Stimulated activated naive B cell treated with anti-CD40 and anti-IgM and Interleukin-4, amounts not matched to agents 10 μg/mL and 1 μg/mL and 100 μg/mL, for 72 hours (primary cell): Measurements from ENCODE around the gene KRT7.

Experiments used
- ATAC-seq, 2 donors: fragments of 150-1000 bp; cut with Tn5 transposase; replicated peaks; 2 replicates each; pipeline ENCODE4 v1.10.0; 2021; ENCODE audit warnings: moderate library complexity in 1 of 2
- DNase-seq: peaks from one replicate; pipeline ENCODE4 v3.0.0; 2021
- H3K27ac Mint-ChIP-seq: one replicate; pipeline ENCODE4 v1.8.0; 2022; ENCODE audit warnings: mild to moderate bottlenecking, mixed read lengths
- H3K27me3 Mint-ChIP-seq, 2 donors: one replicate each; pipeline ENCODE4 v1.8.0; 2022; ENCODE audit warnings: mixed read lengths in 2 of 2
- H3K36me3 Mint-ChIP-seq, 2 donors: one replicate each; pipeline ENCODE4 v1.8.0; 2022; ENCODE audit warnings: mixed read lengths in 2 of 2, mild to moderate bottlenecking in 1 of 2
- H3K4me1 Mint-ChIP-seq, 2 donors: one replicate each; pipeline ENCODE4 v1.8.0; 2022; ENCODE audit warnings: mixed read lengths in 2 of 2, mild to moderate bottlenecking in 1 of 2
- H3K4me3 Mint-ChIP-seq, 2 donors: one replicate each; pipeline ENCODE4 v1.8.0; 2022; ENCODE audit warnings: mild to moderate bottlenecking in 2 of 2, mixed read lengths in 2 of 2, moderate library complexity in 1 of 2
- H3K9me3 Mint-ChIP-seq, 2 donors: one replicate each; pipeline ENCODE4 v1.8.0; 2022; ENCODE audit warnings: mixed read lengths in 2 of 2, mild to moderate bottlenecking in 1 of 2

The KRT7 gene

GRCh38 chr12:52267699-52268098 is 34.7 kb downstream of the KRT7 start:
- H3K9me3 Mint-ChIP-seq, result no peaks in the 10 kb centered on the region

GRCh38 chr12:52268212-52268611 is 35.2 kb downstream of the KRT7 start:
- no peaks in the 10 kb centered on the region for H3K4me1 Mint-ChIP-seq
- ATAC-seq (no peak), DNase-seq (no peak)
- H3K27ac Mint-ChIP-seq, result no peak overlapping the region
- no peak overlapping the region for H3K4me3 Mint-ChIP-seq
- H3K36me3 Mint-ChIP-seq, result no peaks in the 10 kb centered on the region
- H3K9me3 Mint-ChIP-seq, result no peaks in the 10 kb centered on the region
- peaks cover 20% of the 10 kb centered on the region in 2 donors for H3K27me3 Mint-ChIP-seq

More at GRCh38 chr12:52267699-52268098, 34.7 kb downstream of the KRT7 start:
- Mint-ChIP-seq H3K36me3 (no peaks in the 10 kb centered on the region), H3K4me1 (no peaks in the 10 kb centered on the region), H3K4me3 (no peak overlapping the region), H3K27ac (no peak overlapping the region), H3K27me3 (peaks cover 20% of the 10 kb centered on the region in 2 donors)
- no peak for ATAC-seq
- no peak for DNase-seq

DNA sequence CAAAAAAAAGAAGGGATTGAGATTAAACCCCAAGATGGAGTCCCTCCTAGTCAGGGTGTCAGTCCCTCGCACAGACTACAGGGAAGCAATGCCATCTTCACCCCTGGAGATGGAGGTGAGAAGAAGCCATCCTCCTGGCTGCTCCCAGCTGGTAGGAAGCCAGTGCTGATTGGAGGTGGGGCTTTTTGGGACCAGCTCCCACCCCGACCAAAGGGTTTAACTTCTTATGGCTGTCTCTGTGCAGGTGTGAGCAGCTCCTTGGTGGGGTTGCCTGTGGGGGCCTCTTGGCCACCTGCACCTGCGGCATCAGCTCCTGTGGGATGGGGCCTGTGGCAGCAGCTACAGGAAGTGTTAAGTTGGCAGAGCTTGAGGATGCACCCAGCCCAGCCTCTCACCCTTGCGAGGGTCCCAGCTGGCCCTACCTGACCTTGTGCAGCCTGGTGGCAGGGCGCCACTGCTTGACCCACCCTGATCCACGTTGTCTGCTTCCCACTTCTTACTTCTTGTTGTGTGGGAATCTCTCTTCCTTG is 37.6 kb downstream of the KRT7 start:
- H3K27ac Mint-ChIP-seq, result no peak overlapping the region
- H3K4me1 Mint-ChIP-seq, result no peaks in the 10 kb centered on the region
- H3K4me3 Mint-ChIP-seq, result no peak overlapping the region
- DNase-seq (no peak), ATAC-seq (no peak)
- no peaks in the 10 kb centered on the region for H3K9me3 Mint-ChIP-seq
- peaks cover 28 to 34% of the 10 kb centered on the region in 2 donors for H3K27me3 Mint-ChIP-seq
- no peaks in the 10 kb centered on the region for H3K36me3 Mint-ChIP-seq

DNA sequence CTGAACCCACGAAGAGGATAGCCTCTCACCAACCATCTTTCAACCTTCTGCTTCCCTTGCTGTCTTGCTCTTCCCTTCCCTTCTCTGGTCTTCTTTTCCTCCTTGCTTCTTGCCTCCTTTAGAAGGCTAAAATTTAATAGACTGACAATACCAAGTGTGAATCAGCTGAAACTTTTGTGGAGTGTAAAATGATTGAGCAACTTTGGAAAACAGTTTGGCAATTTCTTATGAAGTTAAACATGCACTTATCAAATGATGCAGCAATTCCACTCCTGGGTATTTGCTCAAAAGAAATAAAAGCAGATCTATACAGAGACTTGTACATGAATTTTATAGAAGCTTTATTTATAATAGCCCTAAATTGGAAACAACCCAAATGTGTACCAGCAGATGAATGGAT is 38.1 kb downstream of the KRT7 start:
- ATAC-seq (no peak), DNase-seq (no peak)
- no peaks in the 10 kb centered on the region for H3K4me1 Mint-ChIP-seq
- H3K36me3 Mint-ChIP-seq, result no peaks in the 10 kb centered on the region
- no peak overlapping the region for H3K27ac Mint-ChIP-seq
- no peaks in the 10 kb centered on the region for H3K9me3 Mint-ChIP-seq
- H3K27me3 Mint-ChIP-seq, result peaks cover 29 to 37% of the 10 kb centered on the region in 2 donors
- H3K4me3 Mint-ChIP-seq, result no peak overlapping the region

- no peaks in the 10 kb centered on the region for H3K9me3 Mint-ChIP-seq
- H3K4me3 Mint-ChIP-seq, result no peak within 1 kb of the TSS
Measured at GRCh38 chr12:52274521-52275120, 41.6 kb downstream of the KRT7 start, which contains the start of gene KRT86. KRT86 (plus strand) TSS chr12:52274645; CDS start chr12:52301917, 27,272 bp downstream.

DNA sequence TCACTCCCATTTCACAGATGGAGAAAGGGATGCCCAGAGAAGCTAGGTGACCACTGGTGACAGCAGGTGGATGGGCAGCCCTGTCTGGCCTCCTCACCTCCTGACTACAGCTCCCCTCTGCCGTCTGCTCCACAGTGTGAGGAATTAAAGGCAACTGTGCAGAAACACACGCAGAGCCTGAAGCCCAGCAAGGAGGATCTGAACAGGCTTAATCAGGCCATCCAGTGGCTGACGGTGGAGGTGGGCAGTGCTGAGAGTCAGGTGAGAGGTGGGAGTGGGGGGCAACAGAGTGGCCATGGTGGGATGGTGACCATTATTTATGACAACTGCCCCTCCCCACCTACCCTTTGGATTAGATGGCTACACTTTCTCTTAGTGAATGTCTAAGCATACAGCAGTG is 42.6 kb downstream of the KRT7 start:
- Mint-ChIP-seq H3K36me3 (no peaks in the 10 kb centered on the region), H3K9me3 (no peaks in the 10 kb centered on the region), H3K4me3 (no peak overlapping the region)

More at GRCh38 chr12:52274521-52275120, 41.6 kb downstream of the KRT7 start, which contains the start of gene KRT86:
- peaks cover 7 to 12% of the 10 kb centered on the region in 2 donors for H3K4me1 Mint-ChIP-seq
- H3K27me3 Mint-ChIP-seq, result peaks cover 49 to 56% of the 10 kb centered on the region in 2 donors
- DNase-seq (no peak), ATAC-seq (no peak)
- H3K27ac Mint-ChIP-seq, result no peak within 1 kb of the TSS
- no peaks in the 10 kb centered on the region for H3K36me3 Mint-ChIP-seq

DNA sequence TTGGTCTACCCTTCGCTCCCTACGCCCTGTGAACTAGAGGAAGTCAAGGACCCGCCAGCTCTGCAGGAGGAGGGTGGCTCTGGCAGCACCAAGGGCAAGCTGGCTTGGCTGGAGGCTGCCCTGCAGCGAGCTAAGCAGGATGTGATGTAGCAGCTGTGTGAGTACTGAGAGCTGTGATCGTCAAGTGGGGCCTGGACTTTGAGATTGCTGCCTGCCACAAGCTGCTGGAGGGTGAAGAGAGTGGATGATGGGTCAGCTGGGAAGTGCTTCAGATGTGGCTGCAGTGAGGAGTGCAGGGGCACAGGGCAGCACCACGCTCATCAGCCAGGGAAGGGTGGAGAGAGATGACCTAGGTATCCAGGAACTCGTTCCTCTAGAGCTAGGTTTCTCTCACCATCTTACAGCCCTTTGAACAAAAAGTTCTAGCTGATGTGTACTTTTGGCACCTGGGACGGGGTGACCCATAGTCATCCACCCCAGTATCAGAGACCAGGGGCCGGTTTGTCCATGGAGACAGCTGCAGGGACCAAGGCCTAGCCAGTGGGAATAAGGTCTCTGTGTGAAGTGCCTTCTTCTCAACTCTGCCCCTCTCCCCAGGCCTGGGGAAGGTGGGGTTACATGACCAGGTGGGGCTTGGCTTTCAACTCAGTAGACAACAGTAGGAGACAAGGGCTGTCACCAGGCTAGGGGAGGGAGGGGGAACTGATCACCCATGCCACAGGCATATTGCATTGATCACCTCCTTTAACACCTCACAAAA is 44.6 kb downstream of the KRT7 start:
- no peak for ATAC-seq
- Mint-ChIP-seq H3K9me3 (no peaks in the 10 kb centered on the region), H3K36me3 (no peaks in the 10 kb centered on the region), H3K27ac (no peak overlapping the region), H3K4me1 (peaks cover 7 to 12% of the 10 kb centered on the region in 2 donors), H3K4me3 (no peak overlapping the region), H3K27me3 (peaks cover 50 to 55% of the 10 kb centered on the region in 2 donors)
- DNase-seq, result no peak

More for the DNA sequence above, 42.6 kb downstream of the KRT7 start:
- Mint-ChIP-seq H3K27ac (no peak overlapping the region), H3K27me3 (peaks cover 53 to 57% of the 10 kb centered on the region in 2 donors), H3K4me1 (peaks cover 7 to 12% of the 10 kb centered on the region in 2 donors)
- no peak for DNase-seq
- ATAC-seq, result no peak

GRCh38 chr12:52278575-52279421 is 45.8 kb downstream of the KRT7 start:
- peak; percentile 93 to 98 for ATAC-seq
- H3K27me3 Mint-ChIP-seq, result peaks cover 55 to 58% of the 10 kb centered on the region in 2 donors
- peak; percentile 58 for DNase-seq
- no peaks in the 10 kb centered on the region for H3K9me3 Mint-ChIP-seq
- peaks cover 7 to 12% of the 10 kb centered on the region in 2 donors for H3K4me1 Mint-ChIP-seq
- no peak overlapping the region for H3K27ac Mint-ChIP-seq
- H3K4me3 Mint-ChIP-seq, result peak overlapping the region in 1 of 2 donors; percentile 12
- H3K36me3 Mint-ChIP-seq, result no peaks in the 10 kb centered on the region

GRCh38 chr12:52279422-52280318 is 46.6 kb downstream of the KRT7 start:
- no peak overlapping the region for H3K4me3 Mint-ChIP-seq
- no peaks in the 10 kb centered on the region for H3K36me3 Mint-ChIP-seq
- DNase-seq, result no peak
- peaks cover 50 to 51% of the 10 kb centered on the region in 2 donors for H3K27me3 Mint-ChIP-seq
- H3K4me1 Mint-ChIP-seq, result peaks cover 7 to 12% of the 10 kb centered on the region in 2 donors
- H3K27ac Mint-ChIP-seq, result no peak overlapping the region
- no peaks in the 10 kb centered on the region for H3K9me3 Mint-ChIP-seq
- ATAC-seq, result no peak

DNA sequence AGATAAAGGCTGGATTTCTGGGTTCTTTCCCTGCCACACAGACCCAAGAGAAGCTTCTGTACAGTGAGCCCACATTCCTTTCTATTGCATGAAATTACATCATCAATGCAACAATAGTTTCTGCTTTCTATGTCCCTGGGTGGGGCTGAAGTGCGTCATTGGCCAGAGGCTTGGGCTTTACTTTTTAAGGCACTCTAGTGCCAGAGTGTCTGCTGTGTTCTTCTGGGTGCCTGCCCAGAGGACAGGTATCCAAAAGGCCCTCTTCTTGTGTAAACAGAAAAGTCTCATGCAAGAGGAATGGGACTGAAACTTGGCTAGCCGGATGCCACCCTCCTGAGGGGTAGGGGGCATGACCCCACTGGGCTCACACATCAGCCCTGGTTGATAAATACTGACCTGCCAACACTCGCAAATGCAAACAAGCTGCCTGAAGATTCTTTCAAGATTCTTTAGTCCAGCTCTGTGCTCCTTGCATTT is 47.3 kb downstream of the KRT7 start:
- Mint-ChIP-seq H3K27ac (no peak overlapping the region), H3K27me3 (peaks cover 46 to 47% of the 10 kb centered on the region in 2 donors), H3K36me3 (no peaks in the 10 kb centered on the region), H3K4me3 (no peak overlapping the region), H3K4me1 (peaks cover 7 to 12% of the 10 kb centered on the region in 2 donors), H3K9me3 (no peaks in the 10 kb centered on the region)
- DNase-seq (no peak), ATAC-seq (no peak)

- H3K9me3 Mint-ChIP-seq, result no peaks in the 10 kb centered on the region
- no peak overlapping the region for H3K4me3 Mint-ChIP-seq
- no peak for ATAC-seq
- H3K27ac Mint-ChIP-seq, result no peak overlapping the region
- peaks cover 7 to 12% of the 10 kb centered on the region in 2 donors for H3K4me1 Mint-ChIP-seq
- DNase-seq, result no peak
- H3K36me3 Mint-ChIP-seq, result no peaks in the 10 kb centered on the region
- peaks cover 42 to 47% of the 10 kb centered on the region in 2 donors for H3K27me3 Mint-ChIP-seq
Measured at GRCh38 chr12:52280796-52281560, 47.9 kb downstream of the KRT7 start.

- H3K9me3 Mint-ChIP-seq, result no peaks in the 10 kb centered on the region
- peaks cover 4 to 10% of the 10 kb centered on the region in 2 donors for H3K4me1 Mint-ChIP-seq
- H3K36me3 Mint-ChIP-seq, result no peaks in the 10 kb centered on the region
- H3K27ac Mint-ChIP-seq, result no peak overlapping the region
- no peak overlapping the region for H3K4me3 Mint-ChIP-seq
- H3K27me3 Mint-ChIP-seq, result peaks cover 22 to 27% of the 10 kb centered on the region in 2 donors
- DNase-seq (no peak), ATAC-seq (no peak)
Measured at GRCh38 chr12:52284562-52285171, 51.6 kb downstream of the KRT7 start.
